ENCODE results near the gene DXO. TPM values are rescaled to one million over a fixed set of nuclear protein-coding genes. Genes with fewer than 3 reads are reported as not detected.

DXO gene
- total RNA-seq, 3 donors from 2014 or later (not counting 1 experiment from before 2014, with no cell fraction given): 37.9 to 54.3 (median 49.0) TPM

DNA sequence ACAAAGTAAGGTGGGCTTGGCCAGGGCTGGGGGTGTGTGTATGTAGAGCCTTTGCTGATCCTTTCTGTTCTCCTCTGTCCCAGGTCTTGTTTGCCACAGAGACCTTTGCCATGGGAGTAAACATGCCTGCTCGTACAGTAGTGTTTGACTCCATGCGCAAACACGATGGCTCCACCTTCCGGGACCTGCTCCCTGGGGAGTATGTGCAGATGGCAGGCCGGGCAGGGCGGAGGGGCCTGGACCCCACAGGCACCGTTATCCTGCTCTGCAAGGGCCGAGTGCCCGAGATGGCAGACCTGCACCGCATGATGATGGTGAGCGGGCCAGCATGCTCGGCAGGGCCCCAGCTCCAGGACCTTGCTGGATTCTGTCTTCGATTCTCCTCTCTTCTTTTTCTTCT lies 6.2 kb downstream of the DXO start:
- no peak overlapping the region for H3K27ac Mint-ChIP-seq
- no peak overlapping the region for H3K4me3 ChIP-seq (ENCODE audit: low read length)
- no peak for ATAC-seq
- no peak overlapping the region for H3K4me3 Mint-ChIP-seq
- H3K27me3 ChIP-seq (ENCODE audit: control insufficient read depth, insufficient read depth, low read length): no peaks in the 10 kb centered on the region
- H3K36me3 Mint-ChIP-seq: peaks cover 7% of the 10 kb centered on the region
- H3K9me3 ChIP-seq (ENCODE audit: control insufficient read depth, insufficient read depth, low read length): no peaks in the 10 kb centered on the region
- peaks cover 4% of the 10 kb centered on the region for H3K4me1 ChIP-seq (ENCODE audit: control insufficient read depth, insufficient read depth, low read length)
- no peak for DNase-seq
- intact Hi-C loops (cut with micrococcal nuclease): no loop called here
- WGBS (ENCODE audit: insufficient coverage): 97% methylated on average over 13 of the region's 13 CpGs
- TF ChIP-seq, protein P1, sequence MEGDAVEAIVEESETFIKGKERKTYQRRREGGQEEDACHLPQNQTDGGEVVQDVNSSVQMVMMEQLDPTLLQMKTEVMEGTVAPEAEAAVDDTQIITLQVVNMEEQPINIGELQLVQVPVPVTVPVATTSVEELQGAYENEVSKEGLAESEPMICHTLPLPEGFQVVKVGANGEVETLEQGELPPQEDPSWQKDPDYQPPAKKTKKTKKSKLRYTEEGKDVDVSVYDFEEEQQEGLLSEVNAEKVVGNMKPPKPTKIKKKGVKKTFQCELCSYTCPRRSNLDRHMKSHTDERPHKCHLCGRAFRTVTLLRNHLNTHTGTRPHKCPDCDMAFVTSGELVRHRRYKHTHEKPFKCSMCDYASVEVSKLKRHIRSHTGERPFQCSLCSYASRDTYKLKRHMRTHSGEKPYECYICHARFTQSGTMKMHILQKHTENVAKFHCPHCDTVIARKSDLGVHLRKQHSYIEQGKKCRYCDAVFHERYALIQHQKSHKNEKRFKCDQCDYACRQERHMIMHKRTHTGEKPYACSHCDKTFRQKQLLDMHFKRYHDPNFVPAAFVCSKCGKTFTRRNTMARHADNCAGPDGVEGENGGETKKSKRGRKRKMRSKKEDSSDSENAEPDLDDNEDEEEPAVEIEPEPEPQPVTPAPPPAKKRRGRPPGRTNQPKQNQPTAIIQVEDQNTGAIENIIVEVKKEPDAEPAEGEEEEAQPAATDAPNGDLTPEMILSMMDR (IDR thresholded peaks at IDR 0.05): no peak
- no peaks in the 10 kb centered on the region for H3K9me3 Mint-ChIP-seq
- H3K36me3 ChIP-seq (ENCODE audit: control insufficient read depth, insufficient read depth, low read length): peaks cover 95% of the 10 kb centered on the region
- no peaks in the 10 kb centered on the region for H3K27me3 Mint-ChIP-seq (ENCODE audit: low read depth in 2 of 2)
- no peak overlapping the region for H3K27ac ChIP-seq (ENCODE audit: low read length)
- peaks cover 14 to 24% of the 10 kb centered on the region in 2 donors for H3K4me1 Mint-ChIP-seq

DNA sequence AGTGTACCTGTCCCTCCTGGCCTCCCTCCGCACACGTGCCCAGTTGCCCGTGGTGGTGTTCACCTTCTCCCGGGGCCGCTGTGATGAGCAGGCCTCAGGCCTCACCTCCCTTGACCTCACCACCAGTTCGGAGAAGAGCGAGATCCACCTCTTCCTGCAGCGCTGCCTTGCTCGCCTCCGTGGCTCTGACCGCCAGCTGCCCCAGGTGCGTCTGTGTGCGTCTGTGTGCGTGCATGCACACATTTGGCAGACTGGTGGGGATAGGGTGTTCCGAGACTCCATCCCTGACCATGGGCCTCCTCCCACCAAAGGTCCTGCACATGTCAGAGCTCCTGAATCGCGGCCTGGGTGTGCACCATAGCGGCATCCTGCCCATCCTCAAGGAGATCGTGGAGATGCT lies 8.0 kb downstream of the DXO start:
- TF ChIP-seq, protein P1 (IDR thresholded peaks at IDR 0.05): no peak
- WGBS (ENCODE audit: insufficient coverage): 97% methylated on average over 18 of the region's 19 CpGs
- no peak overlapping the region for H3K27ac Mint-ChIP-seq
- Histone ChIP-seq H3K4me1 (ENCODE audit: control insufficient read depth, insufficient read depth, low read length) (peaks cover 15% of the 10 kb centered on the region), H3K4me3 (ENCODE audit: low read length) (no peak overlapping the region), H3K27ac (ENCODE audit: low read length) (no peak overlapping the region), H3K9me3 (ENCODE audit: control insufficient read depth, insufficient read depth, low read length) (no peaks in the 10 kb centered on the region), H3K27me3 (ENCODE audit: control insufficient read depth, insufficient read depth, low read length) (no peaks in the 10 kb centered on the region), H3K36me3 (ENCODE audit: control insufficient read depth, insufficient read depth, low read length) (peaks cover 86% of the 10 kb centered on the region)
- H3K36me3 Mint-ChIP-seq: peaks cover 7% of the 10 kb centered on the region
- no peak for ATAC-seq
- H3K9me3 Mint-ChIP-seq: no peaks in the 10 kb centered on the region
- H3K4me1 Mint-ChIP-seq: peaks cover 14 to 27% of the 10 kb centered on the region in 2 donors
- no peak for DNase-seq
- no peaks in the 10 kb centered on the region for H3K27me3 Mint-ChIP-seq (ENCODE audit: low read depth in 2 of 2)
- no peak overlapping the region for H3K4me3 Mint-ChIP-seq
- intact Hi-C loops (cut with micrococcal nuclease): no loop called here

DNA sequence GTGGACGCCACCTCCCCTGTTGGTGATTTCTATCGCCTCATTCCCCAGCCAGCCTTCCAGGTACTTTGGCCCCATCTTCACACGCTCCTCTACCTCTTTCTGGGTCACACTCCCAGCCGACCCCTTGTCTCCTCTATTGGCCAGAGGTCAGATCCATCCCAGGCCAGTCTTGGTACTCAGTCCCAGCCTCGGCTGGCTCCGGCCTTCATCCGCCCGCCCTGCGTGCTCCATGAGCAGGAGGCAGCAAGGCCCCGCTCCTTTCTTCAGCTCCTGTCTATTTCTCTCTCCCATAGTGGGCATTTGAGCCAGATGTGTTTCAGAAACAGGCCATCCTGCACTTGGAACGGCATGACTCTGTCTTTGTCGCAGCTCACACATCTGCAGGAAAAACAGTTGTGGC lies 10.3 kb downstream of the DXO start:
- H3K9me3 ChIP-seq (ENCODE audit: control insufficient read depth, insufficient read depth, low read length): no peaks in the 10 kb centered on the region
- TF ChIP-seq, protein P1 (IDR thresholded peaks at IDR 0.05): no peak
- 98% methylated on average over 12 of the region's 12 CpGs for WGBS (ENCODE audit: insufficient coverage)
- Mint-ChIP-seq H3K4me1 (peaks cover 31 to 43% of the 10 kb centered on the region in 2 donors), H3K36me3 (peaks cover 7% of the 10 kb centered on the region), H3K27me3 (ENCODE audit: low read depth in 2 of 2) (no peaks in the 10 kb centered on the region), H3K4me3 (peak overlapping the region; percentile 47), H3K27ac (peak overlapping the region; percentile 52 to 98), H3K9me3 (no peaks in the 10 kb centered on the region)
- H3K27ac ChIP-seq (ENCODE audit: low read length): no peak overlapping the region
- no peaks in the 10 kb centered on the region for H3K27me3 ChIP-seq (ENCODE audit: control insufficient read depth, insufficient read depth, low read length)
- DNase-seq (no peak), ATAC-seq (no peak)
- no peak overlapping the region for H3K4me3 ChIP-seq (ENCODE audit: low read length)
- intact Hi-C loops (cut with micrococcal nuclease): no loop called here
- H3K4me1 ChIP-seq (ENCODE audit: control insufficient read depth, insufficient read depth, low read length): peaks cover 22% of the 10 kb centered on the region
- H3K36me3 ChIP-seq (ENCODE audit: control insufficient read depth, insufficient read depth, low read length): peaks cover 67% of the 10 kb centered on the region
